Measurements from ENCODE around the gene PRKCZ. TPM values are rescaled to one million over a fixed set of nuclear protein-coding genes. Genes with fewer than 3 reads are reported as not detected.

The PRKCZ gene
- total RNA-seq, 1 donor from 2014 or later = 1.3 TPM

DNA sequence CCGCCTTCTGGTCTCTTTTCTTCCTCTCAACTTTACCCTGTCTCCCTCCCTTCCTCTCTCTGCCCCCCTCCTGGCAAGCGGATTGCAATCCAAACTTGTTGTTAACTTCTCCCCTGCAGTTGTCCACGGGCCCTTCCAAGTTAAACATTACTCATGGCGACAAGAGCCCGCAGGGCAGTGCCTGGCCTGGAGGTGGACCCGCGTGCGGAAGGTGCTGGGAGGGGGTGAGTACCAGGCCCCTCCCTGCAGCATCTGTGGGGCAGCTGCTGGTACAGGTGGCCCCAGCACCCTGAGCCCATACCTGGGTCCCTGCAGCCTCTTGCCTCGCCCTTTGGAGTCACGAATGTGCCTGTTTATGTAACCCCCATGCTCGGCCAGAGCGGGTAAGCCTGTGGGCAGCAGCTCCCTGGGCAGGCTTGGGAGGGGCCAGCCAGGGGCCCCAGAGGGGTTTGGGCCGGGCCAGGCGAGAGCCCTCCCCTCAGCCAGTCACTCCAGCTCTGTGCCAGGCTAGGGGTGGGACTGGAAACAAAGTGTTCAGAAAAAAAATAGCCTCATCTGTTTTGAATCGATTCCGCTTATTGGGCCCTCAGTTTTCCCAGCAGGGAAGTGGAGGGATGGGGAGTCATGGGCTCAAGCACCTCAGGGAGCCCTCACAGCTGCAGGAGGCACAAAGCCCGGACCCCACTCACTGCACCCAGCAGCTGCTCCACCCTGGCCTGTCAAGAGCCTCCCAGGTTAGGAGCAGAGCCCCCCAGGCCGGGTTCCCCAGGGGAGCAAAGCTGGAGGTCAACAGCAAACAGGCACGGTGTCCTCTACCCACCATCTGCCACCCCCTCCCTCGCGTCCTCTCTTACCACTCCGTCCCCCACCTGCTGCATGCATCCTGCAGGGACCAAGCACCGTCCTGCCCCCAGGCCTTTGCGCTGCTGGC is 158.4 kb downstream of the PRKCZ start:
- TF ChIP-seq, protein P1, sequence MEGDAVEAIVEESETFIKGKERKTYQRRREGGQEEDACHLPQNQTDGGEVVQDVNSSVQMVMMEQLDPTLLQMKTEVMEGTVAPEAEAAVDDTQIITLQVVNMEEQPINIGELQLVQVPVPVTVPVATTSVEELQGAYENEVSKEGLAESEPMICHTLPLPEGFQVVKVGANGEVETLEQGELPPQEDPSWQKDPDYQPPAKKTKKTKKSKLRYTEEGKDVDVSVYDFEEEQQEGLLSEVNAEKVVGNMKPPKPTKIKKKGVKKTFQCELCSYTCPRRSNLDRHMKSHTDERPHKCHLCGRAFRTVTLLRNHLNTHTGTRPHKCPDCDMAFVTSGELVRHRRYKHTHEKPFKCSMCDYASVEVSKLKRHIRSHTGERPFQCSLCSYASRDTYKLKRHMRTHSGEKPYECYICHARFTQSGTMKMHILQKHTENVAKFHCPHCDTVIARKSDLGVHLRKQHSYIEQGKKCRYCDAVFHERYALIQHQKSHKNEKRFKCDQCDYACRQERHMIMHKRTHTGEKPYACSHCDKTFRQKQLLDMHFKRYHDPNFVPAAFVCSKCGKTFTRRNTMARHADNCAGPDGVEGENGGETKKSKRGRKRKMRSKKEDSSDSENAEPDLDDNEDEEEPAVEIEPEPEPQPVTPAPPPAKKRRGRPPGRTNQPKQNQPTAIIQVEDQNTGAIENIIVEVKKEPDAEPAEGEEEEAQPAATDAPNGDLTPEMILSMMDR (IDR thresholded peaks at IDR 0.05) = peak in 1 of 3 experiments; percentile 16
- Histone ChIP-seq H3K27me3 (no peaks in the 10 kb centered on the region), H3K4me3 (peak overlapping the region in 1 of 2 donors; percentile 35), H3K36me3 (no peaks in the 10 kb centered on the region), H3K9me3 (no peaks in the 10 kb centered on the region), H3K4me1 (peaks cover 48 to 74% of the 10 kb centered on the region in 2 donors), H3K27ac (peak overlapping the region; percentile 96 to 98)
- intact Hi-C loops (cut with DNase I) = no loop called here
- DNase-seq (ENCODE audit: low spot score in 2 of 2) = peak; percentile 85 to 97

DNA sequence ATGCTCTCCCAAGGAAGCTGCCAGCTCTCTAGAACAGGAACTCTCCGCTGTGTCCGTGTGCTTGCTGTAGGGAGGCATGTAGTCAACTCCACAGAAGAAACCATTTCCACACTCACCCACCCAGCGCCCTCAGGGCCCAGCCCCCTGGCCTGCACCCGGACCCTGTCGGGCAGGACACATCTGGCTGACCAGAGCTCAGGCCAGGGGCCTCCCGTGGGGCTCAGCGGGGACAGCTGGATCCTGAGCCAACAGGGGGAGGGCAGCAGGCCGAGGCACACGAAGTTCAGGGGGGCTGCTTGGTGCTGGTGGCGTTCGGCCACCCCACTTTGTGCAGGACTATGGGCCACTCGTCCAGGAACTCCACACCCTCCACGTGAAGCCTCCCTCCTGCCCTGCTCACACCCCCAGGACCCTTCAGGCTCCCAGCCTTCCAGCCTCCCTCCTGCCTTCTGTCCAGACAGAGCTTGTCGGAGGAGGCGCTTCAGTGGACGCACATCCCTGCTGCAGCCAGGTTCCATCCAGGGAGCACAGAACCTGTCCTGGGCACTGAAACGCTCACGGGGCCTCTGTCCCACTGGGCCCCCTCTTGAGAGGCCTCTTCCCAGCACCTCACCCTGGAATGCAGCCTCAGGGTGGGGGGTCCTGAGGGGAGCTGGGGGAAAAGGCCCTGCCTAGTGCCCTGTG is 159.3 kb downstream of the PRKCZ start:
- intact Hi-C loops (cut with DNase I) = no loop called here
- peaks cover 47 to 76% of the 10 kb centered on the region in 2 donors for H3K4me1 ChIP-seq
- peak overlapping the region in 1 of 2 donors; percentile 35 for H3K4me3 ChIP-seq
- peak in 1 of 2 donors; percentile 65 for DNase-seq (ENCODE audit: low spot score in 2 of 2)
- H3K27ac ChIP-seq = peak overlapping the region; percentile 96 to 98
- no peaks in the 10 kb centered on the region for H3K27me3 ChIP-seq
- H3K36me3 ChIP-seq = no peaks in the 10 kb centered on the region
- H3K9me3 ChIP-seq = no peaks in the 10 kb centered on the region
- TF ChIP-seq, protein P1 (IDR thresholded peaks at IDR 0.05) = no peak

DNA sequence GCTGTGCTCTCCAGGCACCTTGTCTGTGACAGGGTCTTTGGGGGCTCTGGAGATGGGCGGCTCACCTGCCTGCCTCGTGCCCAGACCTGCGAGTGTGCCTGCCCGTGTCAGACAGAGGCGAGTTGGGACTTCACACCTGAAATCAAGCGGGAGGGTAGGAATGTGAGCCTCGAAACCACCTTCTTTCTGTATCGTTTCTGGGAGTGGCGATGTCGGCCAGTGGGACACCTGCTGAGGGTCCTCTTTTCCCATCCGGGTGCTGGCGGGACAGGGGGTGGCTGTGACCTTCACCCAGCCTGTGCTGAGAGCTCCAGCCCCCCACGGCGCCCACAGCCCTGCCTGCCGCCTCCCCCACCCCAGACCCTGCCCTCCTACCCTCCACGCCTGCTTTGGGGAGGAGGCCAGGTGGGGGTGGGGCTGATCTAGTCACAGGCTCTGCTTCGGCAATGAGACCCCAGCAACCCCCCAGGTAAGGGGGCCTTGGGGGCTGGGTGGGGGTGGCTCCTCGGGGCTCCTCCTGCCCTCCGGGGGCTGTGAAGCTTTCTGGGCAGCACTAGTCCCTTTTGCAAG is 160.0 kb downstream of the PRKCZ start:
- intact Hi-C loops (cut with DNase I) = no loop called here
- Histone ChIP-seq H3K36me3 (no peaks in the 10 kb centered on the region), H3K4me1 (peaks cover 54 to 82% of the 10 kb centered on the region in 2 donors), H3K9me3 (no peaks in the 10 kb centered on the region), H3K27ac (peak overlapping the region; percentile 96 to 98), H3K27me3 (no peaks in the 10 kb centered on the region), H3K4me3 (no peak overlapping the region)
- peak in 1 of 2 donors; percentile 64 for DNase-seq (ENCODE audit: low spot score in 2 of 2)
- TF ChIP-seq, protein P1 (IDR thresholded peaks at IDR 0.05) = no peak

DNA sequence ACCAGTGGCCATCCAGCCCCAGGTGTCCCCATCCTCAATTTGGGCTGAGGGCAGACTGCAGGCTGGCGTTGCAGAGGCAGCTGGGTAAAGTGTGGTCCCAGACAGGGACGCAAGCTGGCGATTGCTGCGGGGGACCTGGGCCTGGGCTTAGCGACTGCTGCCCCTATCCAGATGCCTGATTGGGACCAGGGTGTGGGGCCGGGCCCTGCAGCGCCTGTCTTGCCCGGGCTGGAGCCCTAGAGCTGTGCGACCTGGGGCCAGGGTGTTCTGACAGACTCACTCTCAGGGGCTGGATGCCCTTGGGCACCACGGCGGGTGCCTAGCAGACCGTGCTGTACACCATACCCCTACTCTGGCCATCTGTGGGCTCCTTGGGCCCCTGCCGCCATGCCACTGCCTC is 160.6 kb downstream of the PRKCZ start:
- Histone ChIP-seq H3K4me3 (no peak overlapping the region), H3K27me3 (no peaks in the 10 kb centered on the region), H3K9me3 (no peaks in the 10 kb centered on the region), H3K4me1 (peaks cover 49 to 78% of the 10 kb centered on the region in 2 donors), H3K36me3 (no peaks in the 10 kb centered on the region), H3K27ac (peak overlapping the region; percentile 96 to 98)
- DNase-seq (ENCODE audit: low spot score in 2 of 2) = peak in 1 of 2 donors; percentile 61
- TF ChIP-seq, protein P1 (IDR thresholded peaks at IDR 0.05) = no peak
- intact Hi-C loops (cut with DNase I) = no loop called here

DNA sequence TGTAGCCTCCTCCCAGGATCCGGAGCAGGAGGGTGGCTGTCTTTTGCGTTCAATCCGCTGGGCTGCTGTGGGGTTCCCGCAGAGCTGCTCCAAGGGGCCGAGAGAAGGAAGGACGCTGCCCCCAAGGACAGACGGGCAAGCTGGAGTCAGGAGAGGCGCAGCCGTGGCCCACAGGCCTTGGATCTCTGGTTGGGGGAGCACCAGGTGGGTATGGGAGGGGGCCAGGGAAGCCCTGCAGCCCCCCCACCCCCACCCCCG is 162.0 kb downstream of the PRKCZ start:
- Histone ChIP-seq H3K4me1 (peaks cover 37 to 65% of the 10 kb centered on the region in 2 donors), H3K36me3 (no peaks in the 10 kb centered on the region), H3K9me3 (no peaks in the 10 kb centered on the region), H3K27me3 (no peaks in the 10 kb centered on the region), H3K27ac (peak overlapping the region; percentile 99), H3K4me3 (peak overlapping the region; percentile 51 to 54)
- intact Hi-C loops (cut with DNase I) = no loop called here
- DNase-seq (ENCODE audit: low spot score in 2 of 2) = no peak
- TF ChIP-seq, protein P1 (IDR thresholded peaks at IDR 0.05) = no peak

Data from ascending aorta (tissue), 2 donors.